NCI-H2227 (cell line): Measurements from ENCODE around the gene MSX2.

ENCODE experiments used
- DNase-seq: peaks from one replicate; lab custom pipeline; 2025; ENCODE audit not compliant: unreplicated experiment; lab: John Stamatoyannopoulos, UW

The MSX2 gene

GRCh38 chr5:174724484-174725260, at the start of gene MSX2:
MSX2 (plus strand) TSS chr5:174724582; CDS start chr5:174724660, 78 bp downstream.
- peak; percentile 78 for DNase-seq

- DNase-seq, result no peak
These were observed 49.3 kb upstream of the MSX2 start for GRCh38 chr5:174675110-174675509.

- DNase-seq, result no peak
These were observed 48.5 kb upstream of the MSX2 start for GRCh38 chr5:174675916-174676315.

GRCh38 chr5:174678107-174678506, 46.3 kb upstream of the MSX2 start:
- DNase-seq, result no peak

DNA sequence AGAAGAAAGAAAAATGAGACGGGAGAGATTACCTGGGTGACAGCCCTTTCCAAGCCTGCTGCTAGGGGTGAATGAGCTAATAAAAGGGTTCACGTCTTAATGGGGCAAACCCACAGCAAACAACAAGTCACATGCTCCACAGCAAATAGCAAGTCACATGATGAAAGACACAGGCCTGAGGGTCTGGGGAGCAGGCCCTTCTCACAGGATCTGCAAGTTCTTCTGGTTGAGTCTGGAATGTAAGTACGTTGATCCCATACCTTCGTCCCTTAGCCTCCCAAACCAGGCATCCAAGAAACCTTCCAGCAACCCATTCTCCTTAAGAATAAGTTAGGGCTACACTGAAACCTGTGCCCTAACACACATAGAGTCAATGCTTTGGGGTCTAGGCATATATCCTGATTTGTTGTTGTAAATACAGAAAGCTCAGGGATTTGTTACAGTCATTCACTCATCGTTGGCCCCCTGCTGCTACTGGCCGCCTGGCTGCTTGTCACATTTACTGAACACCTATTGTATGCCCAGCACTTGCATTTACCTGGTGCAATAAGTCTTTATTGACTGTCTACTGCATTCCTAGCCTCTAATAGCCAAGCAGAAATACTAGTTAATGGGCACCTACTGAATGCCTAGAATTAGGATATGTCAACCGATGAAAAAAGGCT, 43.3 kb upstream of the MSX2 start:
- DNase-seq, result no peak

DNA sequence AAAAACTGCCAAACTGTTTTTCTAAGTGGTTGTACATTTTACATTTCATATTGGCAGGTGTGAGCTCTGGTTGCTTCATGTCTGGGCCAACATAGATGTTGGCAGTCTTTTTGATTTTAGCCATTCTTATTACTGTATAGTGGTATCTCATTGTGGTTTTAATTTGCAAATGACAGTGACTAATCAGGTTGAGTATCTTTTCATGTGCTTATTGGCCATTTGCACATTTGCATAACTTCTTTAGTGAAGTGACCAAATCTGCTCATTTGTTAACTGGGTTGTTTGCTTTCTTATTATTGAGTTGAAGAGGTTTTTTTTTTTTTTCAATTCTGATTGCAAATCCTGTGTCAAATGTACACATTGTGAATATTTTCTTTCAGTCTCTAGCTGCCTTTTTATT, 36.9 kb upstream of the MSX2 start:
- DNase-seq, result no peak

DNA sequence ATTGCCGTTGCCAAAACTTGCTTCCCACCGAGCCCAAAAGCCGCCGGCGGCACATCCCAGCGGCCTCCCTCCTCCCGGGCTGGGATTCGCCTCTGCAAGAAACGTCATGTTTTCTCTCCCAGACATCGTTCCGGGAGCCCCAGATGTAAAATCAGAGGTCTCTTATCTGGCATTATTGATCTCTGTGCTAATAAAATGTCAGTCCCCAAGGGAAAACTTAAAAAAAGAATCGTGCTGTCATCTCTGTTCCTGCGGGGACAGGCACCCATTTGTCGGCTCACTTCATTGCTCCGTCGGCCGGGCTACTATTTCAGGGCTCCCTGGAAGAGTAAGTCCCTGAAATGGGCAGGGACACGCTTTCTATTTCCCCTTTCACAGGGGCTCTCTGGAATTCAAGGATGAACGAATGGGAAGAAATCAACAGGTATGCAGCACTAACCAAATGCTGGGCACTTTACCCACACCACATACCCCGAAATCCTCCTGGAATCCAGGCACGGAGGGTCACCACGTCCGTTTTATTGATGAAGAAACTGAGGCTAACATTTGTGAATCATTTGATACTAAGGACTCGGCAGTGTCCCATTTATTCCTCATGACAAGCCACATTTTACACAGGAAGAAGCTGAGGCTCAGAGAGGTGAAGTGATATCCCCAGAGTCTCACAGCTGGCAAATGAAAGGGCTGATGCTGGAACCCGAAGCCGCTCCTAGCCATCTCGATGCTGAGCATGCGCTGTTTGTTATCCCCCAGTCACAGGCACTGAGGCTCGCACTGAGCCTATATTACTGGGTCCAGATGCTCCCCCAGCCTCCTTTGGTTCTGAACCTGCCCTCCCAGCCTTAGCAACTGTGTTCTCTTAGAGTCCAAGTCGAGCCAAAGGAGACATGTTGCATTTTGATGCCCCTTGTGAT, 35.7 kb upstream of the MSX2 start:
- DNase-seq, result no peak

GRCh38 chr5:174690271-174690670, 34.1 kb upstream of the MSX2 start:
- no peak for DNase-seq

DNA sequence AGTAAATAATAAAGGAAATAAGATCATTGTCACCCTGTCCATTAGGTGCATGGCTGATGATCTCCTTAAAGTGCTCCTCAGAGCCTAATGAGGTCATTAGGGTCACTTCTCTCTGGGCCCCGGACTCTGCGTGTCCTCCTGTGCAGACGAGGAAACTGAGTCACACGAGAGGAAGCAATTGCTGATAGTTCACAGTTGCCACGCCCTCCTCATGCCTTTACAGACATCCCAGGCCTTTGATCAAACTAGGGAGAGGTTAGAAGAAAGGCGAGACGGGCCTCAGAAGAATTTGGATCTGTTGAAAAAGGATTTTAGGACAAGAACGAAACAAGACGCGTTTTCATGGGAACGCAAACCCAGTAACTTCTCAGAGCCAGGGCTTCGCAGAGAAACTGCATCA, 32.0 kb upstream of the MSX2 start:
- no peak for DNase-seq

DNA sequence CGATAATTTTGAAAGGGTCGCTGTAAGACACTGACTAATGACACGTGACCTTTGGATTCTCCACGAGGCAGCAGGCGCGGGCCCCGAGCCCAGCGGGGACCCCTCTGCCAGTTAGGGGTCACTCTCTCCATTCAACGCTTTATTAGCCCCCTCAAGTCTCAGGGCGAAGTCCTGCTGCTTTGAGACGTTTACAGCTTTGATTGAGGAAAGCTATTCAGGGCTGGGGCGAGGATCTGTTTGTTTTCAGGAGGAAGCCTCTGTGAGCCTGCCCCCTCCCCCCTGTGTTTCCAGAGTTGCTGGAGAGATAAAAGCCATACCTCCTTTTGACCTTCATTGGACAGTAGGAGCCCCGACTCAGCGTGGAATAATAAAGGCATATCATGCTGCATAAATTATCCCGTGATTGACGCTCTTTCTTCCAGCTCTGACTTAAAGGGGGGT, 31.4 kb upstream of the MSX2 start:
- DNase-seq, result peak; percentile 44

DNA sequence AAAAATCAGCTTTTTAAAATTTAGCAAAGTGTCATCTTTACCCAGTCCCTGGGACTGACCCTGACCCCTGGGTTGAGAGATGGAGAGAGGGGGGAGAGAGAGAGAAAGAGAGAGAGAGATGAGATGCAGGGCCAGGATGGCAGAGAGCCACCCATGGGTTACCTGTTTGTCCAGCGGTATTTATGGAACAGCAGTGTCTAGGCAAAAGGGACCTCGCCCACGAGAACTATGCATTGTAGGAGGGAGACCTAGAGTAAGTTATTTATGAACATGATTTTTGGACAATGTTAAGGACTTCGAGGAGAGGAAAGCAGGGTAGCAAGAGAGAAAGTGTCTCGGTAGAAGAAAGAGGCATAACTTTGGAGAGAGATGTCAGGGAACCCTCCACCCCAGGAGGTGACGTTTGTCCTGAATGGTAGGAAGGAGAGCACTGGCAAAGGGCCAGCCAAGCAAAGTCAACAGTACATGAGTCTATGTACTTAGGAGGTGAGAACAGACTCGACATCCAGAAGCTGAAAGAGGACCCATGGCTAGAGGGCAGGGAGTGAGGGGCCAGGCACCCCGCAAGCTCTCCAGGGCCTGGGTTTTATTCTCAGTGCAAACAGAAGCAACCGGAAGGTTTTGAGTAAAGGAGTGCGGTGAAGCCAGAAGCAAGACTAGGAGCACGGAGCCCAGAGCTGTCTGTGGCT, 30.5 kb upstream of the MSX2 start:
- no peak for DNase-seq

DNA sequence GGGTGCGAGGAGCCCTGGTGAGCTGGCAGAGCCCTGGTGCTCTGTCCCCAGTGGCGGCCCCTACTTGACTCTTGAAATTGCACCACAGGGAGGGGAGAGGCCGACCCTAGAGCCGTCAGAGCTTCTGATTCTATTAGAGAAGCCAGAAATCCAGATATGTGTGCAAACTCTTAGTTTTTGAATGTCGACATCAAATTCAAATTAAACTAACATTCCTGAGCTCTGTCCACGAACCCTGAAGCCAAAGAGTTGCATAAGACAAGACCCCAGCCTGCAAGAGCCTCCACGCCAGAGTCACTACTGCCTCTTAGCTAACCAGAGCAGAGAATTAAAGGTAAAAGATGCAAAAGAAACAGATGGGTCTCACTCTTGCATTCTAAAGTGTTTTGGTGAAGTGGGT, 29.8 kb upstream of the MSX2 start:
- no peak for DNase-seq

DNA sequence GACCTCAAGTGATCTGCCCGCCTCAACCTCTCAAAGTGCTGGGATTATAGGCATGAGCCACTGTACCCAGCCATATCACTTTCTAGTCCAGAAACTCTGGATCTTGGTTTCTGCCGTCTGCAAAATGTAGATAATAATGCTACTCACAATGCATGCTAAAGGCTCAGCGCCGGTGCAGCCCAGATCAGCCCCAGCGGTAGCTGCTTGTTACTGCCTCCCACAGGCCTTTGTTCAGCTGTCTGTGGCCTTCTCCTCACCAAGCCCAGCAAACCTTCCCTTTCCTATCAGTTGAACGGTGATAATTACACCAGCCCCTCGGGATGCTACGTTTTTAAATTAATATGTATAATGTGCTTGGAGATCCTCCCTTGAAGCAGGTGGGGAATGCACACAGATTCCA, 26.2 kb upstream of the MSX2 start:
- DNase-seq, result no peak

GRCh38 chr5:174699131-174699530, 25.3 kb upstream of the MSX2 start:
- no peak for DNase-seq

- no peak for DNase-seq
These were observed 17.3 kb upstream of the MSX2 start for GRCh38 chr5:174706997-174707572.

GRCh38 chr5:174707671-174708070, 16.7 kb upstream of the MSX2 start:
- no peak for DNase-seq

- DNase-seq, result no peak
These were observed 15.7 kb upstream of the MSX2 start for GRCh38 chr5:174708476-174709207.

- DNase-seq, result no peak
These were observed 9.6 kb upstream of the MSX2 start for GRCh38 chr5:174714751-174715150.

GRCh38 chr5:174715804-174716203, 8.6 kb upstream of the MSX2 start:
- no peak for DNase-seq
